Measurements from ENCODE around the gene MYO18B.
"Not testable (repeated sequence)": the region's sequence is repeated elsewhere in the genome, so short reads cannot be mapped to it uniquely, and the experiment has no call there.

MYO18B gene

DNA sequence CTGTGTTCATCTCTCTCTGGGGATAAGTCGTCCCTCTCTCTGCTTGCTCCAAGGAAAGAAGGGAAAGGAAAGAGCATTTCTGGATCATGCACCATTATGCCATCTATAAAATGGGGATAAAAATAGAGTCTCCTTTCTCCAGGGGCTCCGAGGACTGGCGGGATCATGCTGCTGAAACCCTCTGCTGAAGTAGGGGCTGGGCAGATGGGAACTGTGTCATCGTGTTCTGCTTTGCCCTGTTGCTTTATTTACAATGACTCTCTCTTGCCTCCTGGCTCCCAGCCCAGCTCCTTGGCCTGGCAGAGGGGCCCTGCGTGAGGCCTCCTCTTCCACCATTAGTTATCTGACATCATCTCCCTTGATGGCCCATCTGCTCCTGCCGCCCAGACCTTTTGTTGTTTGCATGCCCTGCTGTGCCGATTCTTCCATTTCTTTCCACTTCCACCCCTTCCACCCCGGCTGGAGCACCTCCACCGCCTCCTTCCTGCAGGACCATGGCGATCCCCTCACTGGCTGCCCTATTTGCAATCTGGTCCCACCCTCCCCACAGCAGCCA is 200.9 kb downstream of the MYO18B start:
- DNase-seq (ENCODE audit: low read depth) = no peak

DNA sequence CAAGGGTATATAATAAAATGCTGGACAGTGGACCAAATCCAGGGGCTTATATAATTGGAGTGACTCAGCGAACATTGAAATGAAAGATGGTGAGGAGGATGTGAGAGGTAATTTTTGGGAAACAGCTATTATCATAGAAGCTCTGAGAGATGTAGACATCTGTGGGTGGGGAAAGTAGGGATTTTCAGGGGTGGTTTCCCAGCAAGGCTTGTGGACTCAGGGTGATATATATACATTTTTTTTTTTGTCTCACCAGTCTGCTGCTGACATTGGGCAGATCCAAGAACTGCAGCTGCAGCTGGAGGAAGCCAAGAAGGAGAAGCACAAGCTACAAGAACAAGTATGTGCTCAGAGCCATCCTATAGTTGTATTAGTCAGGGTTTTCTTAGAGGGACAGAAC is 208.1 kb downstream of the MYO18B start:
- DNase-seq (ENCODE audit: low read depth) = no peak

DNA sequence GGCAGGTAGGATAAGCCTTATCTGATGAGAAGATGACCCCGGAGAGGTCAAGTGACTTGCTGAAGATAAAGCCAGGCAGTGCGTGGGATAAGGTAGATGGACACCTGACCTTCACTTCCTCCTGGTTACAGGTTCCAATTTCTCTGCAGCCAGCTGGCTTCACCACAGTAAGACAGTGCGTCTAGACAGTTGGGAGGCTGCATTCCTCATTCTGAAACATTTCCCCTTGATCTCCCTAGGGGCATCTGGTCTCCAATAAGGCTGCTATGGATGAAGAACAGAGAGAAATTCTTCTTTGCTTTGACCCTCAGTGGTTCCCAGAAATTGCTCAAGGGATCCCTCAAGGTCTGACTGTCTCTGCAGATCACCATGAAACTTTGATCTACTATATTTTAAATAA is 211.3 kb downstream of the MYO18B start:
- DNase-seq (ENCODE audit: low read depth) = no peak

DNA sequence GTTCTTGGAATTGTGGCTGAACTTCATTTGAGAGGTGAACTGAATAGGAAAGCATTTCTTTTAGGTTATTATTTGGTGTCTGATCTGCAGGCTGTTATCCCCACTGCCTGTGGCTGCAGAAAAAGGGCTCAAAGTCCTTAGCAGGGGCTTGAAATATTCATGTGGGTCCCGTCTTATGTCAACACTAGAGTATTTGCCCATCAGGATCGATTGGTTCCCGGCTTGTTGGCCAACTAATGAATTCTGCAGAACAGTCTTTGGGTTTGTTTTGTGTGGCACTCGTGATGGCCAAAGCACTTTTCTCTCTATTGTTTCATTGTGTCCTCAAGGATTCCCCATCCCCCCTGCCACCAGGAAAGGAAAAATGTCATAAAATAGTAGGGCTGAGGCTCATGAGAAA is 211.9 kb downstream of the MYO18B start:
- DNase-seq (ENCODE audit: low read depth) = no peak

DNA sequence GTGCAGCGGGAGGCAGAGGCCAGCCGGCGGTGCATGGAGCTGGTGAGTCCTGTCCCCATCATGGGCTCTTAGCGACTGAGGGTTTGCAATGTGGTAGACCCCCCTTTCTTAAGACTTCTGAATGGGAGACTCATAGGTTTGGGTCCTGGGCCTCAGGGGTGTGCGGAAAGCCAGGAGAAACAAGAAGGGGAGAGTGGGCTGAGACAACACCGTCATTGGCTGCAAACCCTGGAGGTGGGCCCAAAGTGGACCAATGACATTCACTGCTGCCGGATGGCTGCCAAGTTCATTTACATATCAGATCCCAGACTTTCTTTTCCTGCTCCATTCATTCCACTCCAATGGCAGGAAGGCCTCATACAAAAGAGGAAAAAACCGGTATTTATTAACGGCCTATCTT is 213.3 kb downstream of the MYO18B start:
- DNase-seq (ENCODE audit: low read depth) = no peak

GRCh38 chr22:25956801-25957200 is 214.8 kb downstream of the MYO18B start:
- DNase-seq (ENCODE audit: low read depth) = no peak

- no peak for DNase-seq (ENCODE audit: low read depth)
Observed at GRCh38 chr22:25959818-25960774, 218.1 kb downstream of the MYO18B start.

GRCh38 chr22:25961699-25962098 is 219.7 kb downstream of the MYO18B start:
- DNase-seq (ENCODE audit: low read depth) = no peak

DNA sequence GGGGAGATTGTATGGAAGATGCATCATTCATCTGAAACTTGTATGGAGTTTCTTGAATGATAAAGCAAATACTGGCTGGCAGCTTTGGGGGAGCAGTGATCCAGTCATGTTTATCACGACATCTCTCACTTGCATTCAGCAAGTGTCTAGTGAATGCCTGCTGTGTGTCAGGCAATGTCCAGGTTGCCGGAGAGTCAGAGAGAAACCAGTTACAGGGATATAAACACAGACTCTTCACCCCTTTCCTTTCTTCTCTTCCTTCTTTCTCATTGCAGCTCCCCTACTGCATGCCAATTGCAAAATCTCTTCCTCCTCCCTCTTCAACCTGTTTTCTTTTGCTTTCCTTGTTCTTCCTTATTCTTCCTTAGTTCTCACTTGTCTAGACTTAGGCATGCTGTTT is 220.7 kb downstream of the MYO18B start:
- no peak for DNase-seq (ENCODE audit: low read depth)

DNA sequence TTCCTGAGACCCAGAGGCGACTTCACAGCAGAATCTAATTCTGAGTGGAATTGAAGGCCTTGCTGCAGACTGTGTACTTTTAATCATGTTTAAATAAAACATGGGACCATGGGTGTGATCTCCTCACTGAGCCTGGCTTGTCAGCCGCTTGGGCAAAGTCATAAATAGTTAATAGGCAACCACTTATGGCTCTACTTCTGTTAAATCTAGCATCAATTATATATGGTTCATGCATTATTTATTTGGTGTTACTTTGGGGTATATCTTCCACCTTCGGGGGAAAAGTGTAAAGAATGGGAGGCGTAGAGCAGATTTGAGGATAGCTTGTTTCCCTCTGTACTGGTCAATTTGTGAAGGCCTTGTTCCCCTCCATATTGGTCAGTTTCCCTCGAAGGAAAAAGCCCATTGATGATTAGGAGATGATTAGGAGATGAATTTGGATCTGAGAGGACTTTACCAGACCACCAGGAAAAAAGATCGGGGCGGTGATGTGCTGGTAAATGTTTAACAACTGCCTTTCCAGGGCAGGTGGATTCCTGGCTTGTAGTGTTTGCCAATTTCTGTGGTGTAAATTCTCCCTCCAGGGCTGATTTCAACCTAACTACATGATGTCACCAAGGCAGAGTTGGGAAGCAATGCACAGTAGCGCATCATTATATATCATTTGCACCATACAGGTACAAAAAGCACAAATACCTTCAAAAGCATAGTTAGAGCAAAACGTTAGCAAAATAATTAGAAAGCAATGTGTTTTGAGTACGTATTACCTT is 223.2 kb downstream of the MYO18B start:
- no peak for DNase-seq (ENCODE audit: low read depth)

DNA sequence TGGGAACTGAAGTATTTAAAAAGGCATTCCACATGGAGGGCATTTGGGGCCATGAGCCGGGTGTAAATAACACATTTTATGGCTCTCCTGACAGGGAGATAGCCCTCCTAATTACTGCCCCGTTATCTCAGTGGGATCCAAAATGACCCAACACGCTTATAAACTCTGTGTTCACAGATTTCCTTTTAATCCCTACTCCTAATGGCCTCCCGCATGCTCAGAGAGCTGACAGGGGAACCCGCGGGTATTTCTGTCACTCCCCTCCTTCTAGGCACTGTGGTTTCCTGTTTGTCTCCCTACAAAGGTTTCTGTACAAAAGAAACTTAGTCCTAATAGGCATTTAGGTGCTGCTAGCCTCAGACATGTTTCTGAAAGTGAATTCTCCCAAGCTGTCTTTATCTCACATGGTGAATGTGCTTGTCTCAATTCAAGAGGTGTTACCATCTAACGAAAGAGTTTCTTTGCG is 224.5 kb downstream of the MYO18B start:
- no peak for DNase-seq (ENCODE audit: low read depth)

DNA sequence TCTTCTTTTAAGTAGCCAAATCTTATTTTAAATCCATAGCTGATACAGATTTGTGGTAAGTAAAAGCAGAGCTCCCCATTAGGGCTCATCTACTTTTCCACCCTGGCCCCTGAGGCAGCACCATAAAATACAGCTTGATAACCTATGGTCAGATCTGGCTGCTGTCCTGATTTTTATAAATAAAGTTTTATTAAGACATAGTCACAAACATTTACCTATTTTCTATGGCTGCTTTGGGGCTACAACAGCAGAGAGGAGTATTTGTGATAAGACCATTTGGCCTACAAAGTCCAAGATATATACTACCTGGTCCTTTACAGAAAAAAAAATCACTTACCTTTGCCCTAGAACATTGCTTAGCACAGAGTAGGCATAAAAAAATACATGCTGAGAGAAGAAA is 227.3 kb downstream of the MYO18B start:
- no peak for DNase-seq (ENCODE audit: low read depth)

- DNase-seq (ENCODE audit: low read depth) = no peak
Observed at GRCh38 chr22:25969901-25970300, 227.9 kb downstream of the MYO18B start.

- DNase-seq (ENCODE audit: low read depth) = no peak
Observed at GRCh38 chr22:25970374-25970911, 228.5 kb downstream of the MYO18B start.

- no peak for DNase-seq (ENCODE audit: low read depth)
Observed at GRCh38 chr22:25970999-25971811, 229.2 kb downstream of the MYO18B start.

GRCh38 chr22:25972397-25972796 is 230.4 kb downstream of the MYO18B start:
- no peak for DNase-seq (ENCODE audit: low read depth)

GRCh38 chr22:25976356-25976755 is 234.4 kb downstream of the MYO18B start:
- no peak for DNase-seq (ENCODE audit: low read depth)

DNA sequence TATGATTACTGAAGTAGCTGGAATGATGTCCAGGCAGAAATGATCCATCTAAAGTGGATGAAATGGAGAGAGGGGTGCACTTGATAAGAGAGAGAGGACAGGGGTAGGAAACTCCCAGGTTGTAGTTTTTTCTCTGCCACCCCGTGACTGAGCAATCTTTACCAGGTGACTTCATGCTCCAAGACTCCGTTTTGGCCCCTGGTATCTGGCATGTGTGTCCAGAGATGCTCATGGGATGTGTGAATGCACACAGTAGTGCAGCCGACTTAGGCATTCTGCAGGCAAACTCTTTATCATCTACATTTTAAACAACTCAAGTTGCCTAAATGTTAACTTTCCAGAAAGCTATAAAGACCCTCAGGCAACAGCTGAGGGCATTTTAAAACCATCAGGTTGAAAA is 238.0 kb downstream of the MYO18B start:
- DNase-seq (ENCODE audit: low read depth) = no peak

- not testable (repeated sequence) for DNase-seq (ENCODE audit: low read depth)
Observed at GRCh38 chr22:25984911-25985310, 242.9 kb downstream of the MYO18B start.

- DNase-seq (ENCODE audit: low read depth) = no peak
Observed at GRCh38 chr22:25987948-25988347, 246.0 kb downstream of the MYO18B start.

- DNase-seq (ENCODE audit: low read depth) = no peak
Observed at GRCh38 chr22:25990940-25991339, 249.0 kb downstream of the MYO18B start.

DNA sequence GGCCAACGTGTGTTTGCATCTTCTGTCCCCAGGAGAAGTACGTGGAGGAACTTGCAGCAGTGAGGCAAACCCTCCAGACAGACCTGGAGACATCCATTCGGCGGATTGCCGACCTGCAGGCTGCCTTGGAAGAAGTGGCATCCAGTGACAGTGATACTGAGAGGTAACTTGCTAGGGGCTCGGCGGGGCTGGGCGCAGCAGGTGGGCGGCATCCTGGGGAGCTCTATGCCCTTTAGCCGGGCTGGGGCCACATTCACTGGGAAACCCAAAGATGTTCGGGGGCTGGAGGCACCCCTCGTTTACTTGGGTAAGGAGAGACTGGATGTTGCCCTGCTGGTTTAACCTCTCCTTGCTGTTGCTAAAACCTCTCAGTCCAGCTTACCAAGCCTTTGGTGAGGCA is 250.3 kb downstream of the MYO18B start:
- DNase-seq (ENCODE audit: low read depth) = no peak

All from activated T-helper 9 cell treated with anti-CD3 and anti-CD28 coated beads, Interleukin-2, amount 50 U/mL, for 16 hours (primary cell).